BJ (cell line): ENCODE measurements around the gene PGLYRP4. TPM values are rescaled to one million over a fixed set of nuclear protein-coding genes. Genes with fewer than 3 reads are reported as not detected.

Experiments used
- CTCF ChIA-PET: fragments of 350-600 bp; formaldehyde crosslinking; extraction: SDS; loops from one replicate; lab custom pipeline; 2021; ENCODE audit warnings: antibody characterized with exemption, inconsistent platforms; lab: Yijun Ruan, JAX
- POLR2A ChIA-PET: fragments of 300-600 bp; sonication (Branson Sonifier 250); formaldehyde crosslinking; extraction: SDS; loops from one replicate; lab custom pipeline; 2021; ENCODE audit warnings: antibody characterized with exemption; lab: Charles Lee
- DNase-seq: peaks from one replicate; pipeline ENCODE4 v3.0.0-alpha.2; 2011; ENCODE audit warnings: low read depth
- H3K27me3 ChIP-seq: 2 replicates; pipeline ENCODE4 v1.6.0; 2011; ENCODE audit warnings: low read length; ENCODE audit not compliant: control insufficient read depth, insufficient read depth
- H3K36me3 ChIP-seq: 2 replicates; pipeline ENCODE4 v1.5.1; 2011; ENCODE audit warnings: low read length; ENCODE audit not compliant: control insufficient read depth, insufficient read depth
- H3K4me3 ChIP-seq: 2 replicates; pipeline ENCODE4 v1.5.1; 2011; ENCODE audit warnings: low read depth, mild to moderate bottlenecking, control low read depth, low read length
- CTCF ChIP-seq: IDR thresholded peaks from 2 replicates; pipeline ENCODE4 v1.5.1; 2011; ENCODE audit warnings: low read depth, mild to moderate bottlenecking, control low read depth, inconsistent platforms, low read length, moderate library complexity; ENCODE audit not compliant: insufficient read depth
- polyA plus RNA-seq: library from polyadenylated mRNA; depleted of rRNA; stranded (reverse); fragments of >200 nt; gene quantifications from 2 replicates; pipeline ENCODE4 v1.2.3, GENCODE V29; 2011; rRNA removed
- small RNA-seq: library from RNA; depleted of rRNA; stranded (forward); fragments of <200 nt; gene quantifications from one replicate; pipeline ENCODE3, GENCODE V24; 2012; ENCODE audit warnings: low replicate concordance, low read depth; ENCODE audit not compliant: insufficient read length

The PGLYRP4 gene
- polyA plus RNA-seq, 1 experiment: not detected

GRCh38 chr1:153293480-153293775 is 55.2 kb downstream of the PGLYRP4 start:
- TF ChIP-seq CTCF: no peak
- H3K4me3 ChIP-seq: no peak overlapping the region
- ChIA-PET POLR2A (no interaction called here), CTCF (no interaction called here)
- no peak for DNase-seq
- H3K36me3 ChIP-seq: no peaks in the 10 kb centered on the region
- no peaks in the 10 kb centered on the region for H3K27me3 ChIP-seq

- no peaks in the 10 kb centered on the region for H3K27me3 ChIP-seq
- ChIA-PET CTCF (interaction anchor here (0.6 kb wide), 1 partner anchor 32 kb away, joined by 3 read pairs; no protein-coding TSS in a partner anchor), POLR2A (no interaction called here)
- no peaks in the 10 kb centered on the region for H3K36me3 ChIP-seq
- H3K4me3 ChIP-seq: no peak overlapping the region
- DNase-seq: no peak
- no peak for TF ChIP-seq CTCF
Observed at GRCh38 chr1:153292740-153293479, 55.7 kb downstream of the PGLYRP4 start.

GRCh38 chr1:153292185-153292584 is 56.5 kb downstream of the PGLYRP4 start:
- H3K4me3 ChIP-seq: no peak overlapping the region
- POLR2A ChIA-PET: no interaction called here
- H3K36me3 ChIP-seq: no peaks in the 10 kb centered on the region
- CTCF ChIA-PET: no interaction called here
- TF ChIP-seq CTCF: no peak
- DNase-seq: no peak
- H3K27me3 ChIP-seq: no peaks in the 10 kb centered on the region

- H3K4me3 ChIP-seq: no peak overlapping the region
- no peaks in the 10 kb centered on the region for H3K36me3 ChIP-seq
- H3K27me3 ChIP-seq: no peaks in the 10 kb centered on the region
- no peak for DNase-seq
- ChIA-PET POLR2A (no interaction called here), CTCF (no interaction called here)
- TF ChIP-seq CTCF: no peak
Observed at GRCh38 chr1:153291514-153291913, 57.1 kb downstream of the PGLYRP4 start.

- no peak for DNase-seq
- TF ChIP-seq CTCF: peak; percentile 47
- Histone ChIP-seq H3K27me3 (no peaks in the 10 kb centered on the region), H3K36me3 (no peaks in the 10 kb centered on the region), H3K4me3 (no peak overlapping the region)
- POLR2A ChIA-PET: no interaction called here
- CTCF ChIA-PET: interaction anchor here (1.6 to 1.9 kb wide), 2 partner anchors 10 to 11 kb away, joined by 3 to 4 read pairs; no protein-coding TSS in a partner anchor
Observed at GRCh38 chr1:153288634-153289275, 59.9 kb downstream of the PGLYRP4 start.

Small RNAs within 50 kb of the gene (small RNA-seq; reads per million reads assigned to genes)
- gene RNU6-160P (not detected), gene S100A15A (not detected)

Other genes starting within 250 kb of the PGLYRP4 start
- not detected in 2 replicates for gene SPRR2F, start 235.3 kb downstream of the PGLYRP4 start, polyA plus RNA-seq
- gene SPRR2G, start 198.0 kb downstream of the PGLYRP4 start, polyA plus RNA-seq: not detected in 2 replicates
- not detected in 2 replicates for gene LELP1, start 145.4 kb downstream of the PGLYRP4 start, polyA plus RNA-seq
- gene PRR9, start 131.3 kb downstream of the PGLYRP4 start, polyA plus RNA-seq: not detected in 2 replicates
- gene LORICRIN, start 89.2 kb downstream of the PGLYRP4 start, polyA plus RNA-seq: not detected in 2 replicates
- gene PGLYRP3, start 35.9 kb downstream of the PGLYRP4 start, polyA plus RNA-seq: not detected in 2 replicates
- not detected in 2 replicates for gene S100A9, start 9.0 kb upstream of the PGLYRP4 start, polyA plus RNA-seq
- not detected in 2 replicates for gene S100A12, start 26.8 kb upstream of the PGLYRP4 start, polyA plus RNA-seq
- not detected in 2 replicates for gene S100A8, start 42.2 kb upstream of the PGLYRP4 start, polyA plus RNA-seq
- gene S100A7A, start 67.7 kb upstream of the PGLYRP4 start, polyA plus RNA-seq: not detected in 2 replicates
- not detected in 2 replicates for gene S100A7, start 111.8 kb upstream of the PGLYRP4 start, polyA plus RNA-seq
- 1,222 and 1,308 TPM in 2 replicates for gene S100A6, start 187.2 kb upstream of the PGLYRP4 start, polyA plus RNA-seq
- 0.28 and 0.40 TPM in 2 replicates for gene S100A5, start 192.1 kb upstream of the PGLYRP4 start, polyA plus RNA-seq
- gene S100A4, start 197.0 kb upstream of the PGLYRP4 start, polyA plus RNA-seq: 529 and 797 TPM in 2 replicates
- gene S100A3, start 200.4 kb upstream of the PGLYRP4 start, polyA plus RNA-seq: 5.5 and 9.5 TPM in 2 replicates
- gene S100A2, start 217.0 kb upstream of the PGLYRP4 start, polyA plus RNA-seq: 2.0 and 2.7 TPM in 2 replicates